ENCODE measurements around the gene CLCN2. TPM values are rescaled to one million over a fixed set of nuclear protein-coding genes. Genes with fewer than 3 reads are reported as not detected.
A peak's percentile ranks its signal among the peaks of the same experiment; 100 is the strongest.

CLCN2 gene
- total RNA-seq, 6 experiments from 2014 or later = 1.8 to 2.9 (median 2.5) TPM

DNA sequence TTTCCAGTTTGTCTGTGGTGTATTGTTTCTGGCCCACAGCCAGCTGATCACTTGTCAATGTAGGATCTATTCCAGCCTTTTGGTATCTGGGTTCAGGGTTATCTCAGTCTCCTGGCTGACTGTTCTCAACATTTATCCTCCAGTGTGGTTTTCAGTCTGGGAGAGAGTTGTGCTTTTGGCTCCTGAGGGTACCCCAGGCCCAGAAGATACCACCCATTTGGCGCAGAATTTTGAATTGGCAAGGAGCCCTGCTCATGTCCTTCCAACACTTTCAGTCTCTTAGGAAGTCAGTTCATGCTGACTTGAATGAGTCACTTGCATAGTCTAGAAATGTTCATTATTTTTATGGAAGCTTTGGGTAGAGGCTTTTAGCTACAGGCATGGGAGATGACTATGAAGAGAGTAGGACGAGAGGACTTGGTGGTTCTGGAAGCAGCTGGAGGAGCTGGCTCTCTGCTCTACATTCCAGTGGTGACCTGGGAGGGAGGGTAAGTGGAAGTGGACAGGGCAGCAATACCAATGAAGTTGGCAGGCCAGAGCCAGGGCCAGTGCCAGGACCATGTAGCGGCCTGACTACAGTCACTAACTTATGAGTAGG is 7.3 kb upstream of the CLCN2 start:
- Histone ChIP-seq H3K27me3 (no peaks in the 10 kb centered on the region), H3K4me3 (no peak overlapping the region), H3K4me1 (peaks cover 0 to 31% (median 15%) of the 10 kb centered on the region in 4 donors), H3K9me3 (no peaks in the 10 kb centered on the region), H3K36me3 (peaks cover 0 to 22% (median 11%) of the 10 kb centered on the region in 4 donors), H3K27ac (peak overlapping the region in 2 of 3 donors; percentile 16 to 42)
- ATAC-seq (peak; percentile 53 to 88 (median 76)), DNase-seq (peak in 2 of 3 donors; percentile 80 to 82)
- intact Hi-C loops (cut with DNase I) = no loop called here
- 34% methylated on average over 2 of the region's 3 CpGs for WGBS (ENCODE audit: insufficient coverage, low coverage, low lambda C conversion rate, missing lambda C conversion rate)
- TF ChIP-seq, protein P1, sequence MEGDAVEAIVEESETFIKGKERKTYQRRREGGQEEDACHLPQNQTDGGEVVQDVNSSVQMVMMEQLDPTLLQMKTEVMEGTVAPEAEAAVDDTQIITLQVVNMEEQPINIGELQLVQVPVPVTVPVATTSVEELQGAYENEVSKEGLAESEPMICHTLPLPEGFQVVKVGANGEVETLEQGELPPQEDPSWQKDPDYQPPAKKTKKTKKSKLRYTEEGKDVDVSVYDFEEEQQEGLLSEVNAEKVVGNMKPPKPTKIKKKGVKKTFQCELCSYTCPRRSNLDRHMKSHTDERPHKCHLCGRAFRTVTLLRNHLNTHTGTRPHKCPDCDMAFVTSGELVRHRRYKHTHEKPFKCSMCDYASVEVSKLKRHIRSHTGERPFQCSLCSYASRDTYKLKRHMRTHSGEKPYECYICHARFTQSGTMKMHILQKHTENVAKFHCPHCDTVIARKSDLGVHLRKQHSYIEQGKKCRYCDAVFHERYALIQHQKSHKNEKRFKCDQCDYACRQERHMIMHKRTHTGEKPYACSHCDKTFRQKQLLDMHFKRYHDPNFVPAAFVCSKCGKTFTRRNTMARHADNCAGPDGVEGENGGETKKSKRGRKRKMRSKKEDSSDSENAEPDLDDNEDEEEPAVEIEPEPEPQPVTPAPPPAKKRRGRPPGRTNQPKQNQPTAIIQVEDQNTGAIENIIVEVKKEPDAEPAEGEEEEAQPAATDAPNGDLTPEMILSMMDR (IDR thresholded peaks at IDR 0.05) = no peak
- no peak for TF ChIP-seq POLR2A (IDR thresholded peaks at IDR 0.05)

- H3K9me3 ChIP-seq = no peaks in the 10 kb centered on the region
- no peak overlapping the region for H3K4me3 ChIP-seq
- DNase-seq = peak in 1 of 3 donors; percentile 25
- H3K27me3 ChIP-seq = no peaks in the 10 kb centered on the region
- H3K36me3 ChIP-seq = peaks cover 0 to 17% (median 8%) of the 10 kb centered on the region in 4 donors
- peak overlapping the region in 1 of 3 donors; percentile 42 for H3K27ac ChIP-seq
- intact Hi-C loops (cut with DNase I) = no loop called here
- 80% methylated on average over 8 of the region's 9 CpGs for WGBS (ENCODE audit: insufficient coverage, low coverage, low lambda C conversion rate, missing lambda C conversion rate)
- TF ChIP-seq, protein P1 (IDR thresholded peaks at IDR 0.05) = no peak
- no peak for TF ChIP-seq POLR2A (IDR thresholded peaks at IDR 0.05)
- no peak for ATAC-seq
- peaks cover 0 to 32% (median 15%) of the 10 kb centered on the region in 4 donors for H3K4me1 ChIP-seq
Observed at GRCh38 chr3:184368116-184368515, 6.7 kb upstream of the CLCN2 start.

GRCh38 chr3:184366619-184367289 is 5.3 kb upstream of the CLCN2 start:
- no peaks in the 10 kb centered on the region for H3K27me3 ChIP-seq
- no peaks in the 10 kb centered on the region for H3K9me3 ChIP-seq
- no peak overlapping the region for H3K27ac ChIP-seq
- ATAC-seq (no peak), DNase-seq (peak in 1 of 3 donors; percentile 15)
- intact Hi-C loops (cut with DNase I) = no loop called here
- peaks cover 0 to 13% (median 5%) of the 10 kb centered on the region in 4 donors for H3K36me3 ChIP-seq
- 68% methylated on average over 5 of the region's 5 CpGs for WGBS (ENCODE audit: insufficient coverage, low coverage, low lambda C conversion rate, missing lambda C conversion rate)
- TF ChIP-seq, protein P1 (IDR thresholded peaks at IDR 0.05) = no peak
- no peak for TF ChIP-seq POLR2A (IDR thresholded peaks at IDR 0.05)
- no peak overlapping the region for H3K4me3 ChIP-seq
- peaks cover 0 to 32% (median 15%) of the 10 kb centered on the region in 4 donors for H3K4me1 ChIP-seq

DNA sequence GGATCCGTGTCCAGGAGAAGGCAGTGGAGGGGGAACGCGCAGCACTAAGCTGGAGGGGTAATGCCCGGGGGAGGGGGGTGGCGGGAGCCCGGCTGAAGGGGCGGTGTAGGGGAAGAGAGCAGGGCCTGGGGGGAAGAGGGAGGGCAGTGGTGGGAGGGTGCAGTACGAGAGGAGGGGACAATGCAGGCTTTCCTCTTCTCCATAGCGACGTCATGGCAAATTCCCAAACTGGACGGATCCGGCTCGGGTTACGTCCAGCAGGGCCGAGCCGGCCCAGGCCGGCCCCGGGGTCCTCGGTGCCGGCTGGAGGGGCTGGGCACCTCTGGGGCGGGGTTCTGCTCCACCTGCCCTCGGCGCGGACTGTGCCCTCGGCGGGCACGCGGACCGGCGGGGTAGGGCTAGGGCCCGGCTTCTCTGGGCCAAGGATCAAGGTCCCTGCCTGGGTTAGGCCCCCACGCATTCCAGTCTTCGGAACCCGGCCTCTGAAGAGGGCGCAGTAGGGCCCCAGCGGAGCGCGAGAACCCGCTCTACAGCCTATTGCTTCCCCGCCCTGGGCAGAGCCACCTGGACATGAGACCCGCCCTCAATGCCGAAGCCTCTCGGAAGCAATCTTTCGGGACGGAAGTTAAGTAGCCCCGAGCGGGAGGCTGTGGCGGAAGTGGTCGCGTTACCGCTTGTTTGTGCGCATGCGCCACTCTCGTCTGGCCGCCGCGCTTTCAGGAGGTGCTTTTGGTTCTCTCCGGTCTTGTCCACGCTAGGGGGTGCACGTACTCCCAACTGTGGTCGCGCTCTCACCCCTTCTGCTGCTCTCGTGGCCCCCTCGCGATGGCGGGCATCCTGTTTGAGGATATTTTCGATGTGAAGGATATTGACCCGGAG is 1.5 kb upstream of the CLCN2 start:
- DNase-seq = peak; percentile 97
- peaks cover 0 to 19% (median 8%) of the 10 kb centered on the region in 4 donors for H3K4me1 ChIP-seq
- intact Hi-C loops (cut with DNase I) = no loop called here
- ATAC-seq = peak; percentile 79 to 84 (median 82)
- peaks cover 0 to 13% (median 5%) of the 10 kb centered on the region in 4 donors for H3K36me3 ChIP-seq
- TF ChIP-seq, protein P1 (IDR thresholded peaks at IDR 0.05) = peak; percentile 37 to 66 (median 56)
- TF ChIP-seq POLR2A (IDR thresholded peaks at IDR 0.05) = peak; percentile 81
- H3K27me3 ChIP-seq = no peaks in the 10 kb centered on the region
- H3K27ac ChIP-seq = peak overlapping the region; percentile 95 to 99 (median 98)
- H3K4me3 ChIP-seq = peak overlapping the region; percentile 75 to 97 (median 85)
- WGBS (ENCODE audit: insufficient coverage, low coverage, low lambda C conversion rate, missing lambda C conversion rate) = 0% methylated on average over 7 of the region's 68 CpGs
- H3K9me3 ChIP-seq = no peaks in the 10 kb centered on the region
